OCI-LY3 (cell line): ENCODE results near the gene MDGA2.

Experiments used
- CTCF ChIP-seq: fragments of 200-600, 300-600 bp; sonication (generic); IDR thresholded peaks from 2 replicates; pipeline ENCODE4 v1.5.1; 2014; ENCODE audit warnings: antibody characterized with exemption, low read length, low read depth
- EZH2phosphoT487 ChIP-seq: fragments of 200-600 bp; shearing (Covaris generic); IDR thresholded peaks from 2 replicates; pipeline ENCODE4 v1.6.1; 2018; ENCODE audit warnings: antibody characterized with exemption, mixed run types, low read depth

- no peak for TF ChIP-seq CTCF
- TF ChIP-seq EZH2phosphoT487, result no peak
These were observed 702.1 kb downstream of the MDGA2 start for GRCh38 chr14:46973295-46973694.
